H1 (cell line): ENCODE measurements around the gene GMPPA. TPM values are rescaled to one million over a fixed set of nuclear protein-coding genes. Genes with fewer than 3 reads are reported as not detected.

ENCODE experiments used
- CTCF ChIA-PET: fragments of 300-600 bp; sonication (Branson Sonifier 250); formaldehyde crosslinking; loops from one replicate; lab custom pipeline; 2021; ENCODE audit not compliant: partially characterized antibody; lab: Charles Lee
- POLR2A ChIA-PET: fragments of 300-600 bp; sonication (Branson Sonifier 250); formaldehyde crosslinking; loops from one replicate; lab custom pipeline; 2021; ENCODE audit warnings: inconsistent platforms; ENCODE audit not compliant: partially characterized antibody; lab: Charles Lee
- DNase-seq, 2 experiments: peaks; one replicate each; pipeline versions ENCODE4 v3.0.0 to v3.0.0-alpha.2; 2010 to 2022; ENCODE audit warnings: low spot score in 2 of 2, low read depth in 1 of 2, mixed read lengths in 1 of 2
- FAIRE-seq: peaks from 2 replicates; lab custom pipeline; 2011; peaks lifted over from hg19 to GRCh38; lab: Jason Lieb, UNC
- H2AFZ ChIP-seq: 2 replicates; pipeline ENCODE4 v1.8.1; 2012; ENCODE audit warnings: low read length, inconsistent platforms
- H2AK5ac ChIP-seq: 2 replicates; pipeline ENCODE4 v1.6.1; 2013; ENCODE audit warnings: low read depth, low read length
- H2BK120ac ChIP-seq: replicated peaks from 2 replicates; pipeline ENCODE3; 2013; ENCODE audit warnings: low read depth, low read length, inconsistent platforms
- H2BK12ac ChIP-seq: 2 replicates; pipeline ENCODE4 v1.6.1; 2013; ENCODE audit warnings: low read depth, low read length
- H2BK15ac ChIP-seq: 2 replicates; pipeline ENCODE4 v1.6.1; 2013; ENCODE audit warnings: low read length
- H2BK20ac ChIP-seq: 2 replicates; pipeline ENCODE4 v1.6.1; 2013; ENCODE audit warnings: low read length
- H2BK5ac ChIP-seq: 2 replicates; pipeline ENCODE4 v1.6.1; 2013; ENCODE audit warnings: low read depth, low read length
- H3K14ac ChIP-seq: 2 replicates; pipeline ENCODE4 v1.6.1; 2013; ENCODE audit warnings: inconsistent platforms; ENCODE audit not compliant: insufficient read length
- H3K18ac ChIP-seq: 2 replicates; pipeline ENCODE4 v1.6.1; 2013; ENCODE audit warnings: low read length; ENCODE audit errors: extremely low read depth
- H3K23ac ChIP-seq: 2 replicates; pipeline ENCODE4 v1.6.1; 2013; ENCODE audit warnings: inconsistent platforms; ENCODE audit not compliant: insufficient read length
- H3K23me2 ChIP-seq: 2 replicates; pipeline ENCODE4 v1.6.1; 2013; ENCODE audit warnings: low read depth, low read length
- H3K27ac ChIP-seq: 2 replicates; pipeline ENCODE4 v1.6.1; 2011; ENCODE audit warnings: low read depth, low read length, inconsistent platforms
- H3K27me3 ChIP-seq, 4 experiments: replicated peaks in 1 of 4; 1 replicate in 1 of 4; 2 replicates in 3 of 4; pipeline versions ENCODE4 v1.6.1 to v1.8.1; 2011 to 2013; ENCODE audit warnings: low read length in 3 of 4, mild to moderate bottlenecking in 3 of 4, inconsistent platforms in 2 of 4, mixed read lengths in 2 of 4, moderate library complexity in 1 of 4; ENCODE audit not compliant: control insufficient read depth in 3 of 4, insufficient read depth in 3 of 4; ENCODE audit errors: extremely low read depth in 1 of 4
- H3K36me3 ChIP-seq, 4 experiments: 2 replicates each; pipeline versions ENCODE4 v1.6.1 to v1.8.1; 2011 to 2013; ENCODE audit warnings: mild to moderate bottlenecking in 4 of 4, low read length in 3 of 4, moderate library complexity in 2 of 4, control low read depth in 1 of 4, inconsistent platforms in 1 of 4; ENCODE audit not compliant: insufficient read depth in 4 of 4, control insufficient read depth in 2 of 4
- H3K4ac ChIP-seq: replicated peaks from 2 replicates; pipeline ENCODE3; 2013; ENCODE audit warnings: low read length, low read depth, mixed read lengths, inconsistent platforms; ENCODE audit not compliant: insufficient read length
- H3K4me1 ChIP-seq, 4 experiments: replicated peaks in 1 of 4; 1 replicate in 1 of 4; 2 replicates in 3 of 4; pipeline versions ENCODE4 v1.6.1 to v1.8.1; 2011 to 2013; ENCODE audit warnings: low read length in 3 of 4, inconsistent platforms in 2 of 4, mixed read lengths in 1 of 4; ENCODE audit not compliant: insufficient read depth in 4 of 4, control insufficient read depth in 3 of 4
- H3K4me2 ChIP-seq, 2 experiments: 2 replicates each; pipeline versions ENCODE4 v1.6.1 to v1.8.1; 2011 to 2013; ENCODE audit warnings: low read depth in 2 of 2, low read length in 2 of 2, control low read depth in 1 of 2, inconsistent platforms in 1 of 2, mild to moderate bottlenecking in 1 of 2; ENCODE audit not compliant: insufficient read depth in 1 of 2
- H3K4me3 ChIP-seq, 4 experiments: fragments of 200-600, 300-600 bp in 1 of 4; sonication (generic), shearing (Covaris generic), sonication (Bioruptor Twin) in 1 of 4; 2 replicates each; pipeline versions ENCODE4 v1.5.1 to v1.8.1; 2011 to 2016; ENCODE audit warnings: low read length in 4 of 4, low read depth in 3 of 4, control low read depth in 2 of 4, inconsistent platforms in 2 of 4, mild to moderate bottlenecking in 2 of 4, mixed read lengths in 1 of 4, moderate library complexity in 1 of 4; ENCODE audit not compliant: insufficient read depth in 2 of 4; ENCODE audit errors: extremely low read depth in 1 of 4
- H3K56ac ChIP-seq: replicated peaks from 2 replicates; pipeline ENCODE3; 2013; ENCODE audit warnings: low read depth, mild to moderate bottlenecking, mixed read lengths, low read length, inconsistent platforms; ENCODE audit not compliant: insufficient read length
- H3K79me1 ChIP-seq: 2 replicates; pipeline ENCODE4 v1.6.1; 2013; ENCODE audit warnings: low read depth, low read length, control low read depth
- H3K79me2 ChIP-seq, 2 experiments: 2 replicates each; pipeline versions ENCODE4 v1.6.1 to v1.8.1; 2012 to 2013; ENCODE audit warnings: low read length in 2 of 2, mild to moderate bottlenecking in 2 of 2, inconsistent platforms in 1 of 2; ENCODE audit not compliant: insufficient read depth in 2 of 2, control insufficient read depth in 1 of 2
- H3K9ac ChIP-seq, 4 experiments: replicated peaks in 1 of 4; 1 replicate in 1 of 4; 2 replicates in 3 of 4; pipeline versions ENCODE4 v1.6.1 to v1.8.1; 2011 to 2013; ENCODE audit warnings: low read depth in 3 of 4, low read length in 3 of 4, control low read depth in 2 of 4, mild to moderate bottlenecking in 2 of 4, moderate library complexity in 2 of 4, inconsistent platforms in 1 of 4; ENCODE audit errors: extremely low read depth in 1 of 4
- H3K9me3 ChIP-seq, 2 experiments: 2 replicates each; pipeline versions ENCODE4 v1.6.1 to v1.8.1; 2012 to 2013; ENCODE audit warnings: mild to moderate bottlenecking in 2 of 2, moderate library complexity in 2 of 2, control low read depth in 1 of 2, inconsistent platforms in 1 of 2, low read depth in 1 of 2, low read length in 1 of 2, mixed read lengths in 1 of 2; ENCODE audit not compliant: insufficient read depth in 2 of 2
- H4K20me1 ChIP-seq, 2 experiments: replicated peaks in 1 of 2; 2 replicates each; pipeline versions ENCODE3 to v1.8.1; 2011 to 2013; ENCODE audit warnings: inconsistent platforms in 2 of 2, low read length in 2 of 2, mild to moderate bottlenecking in 1 of 2; ENCODE audit not compliant: insufficient read depth in 2 of 2, control insufficient read depth in 1 of 2
- H4K5ac ChIP-seq: 2 replicates; pipeline ENCODE4 v1.6.1; 2013; ENCODE audit warnings: low read length, low read depth, mixed read lengths, inconsistent platforms; ENCODE audit not compliant: insufficient read length
- H4K8ac ChIP-seq: 2 replicates; pipeline ENCODE4 v1.8.0; 2013; ENCODE audit warnings: mild to moderate bottlenecking, moderate library complexity, low read length, inconsistent platforms; ENCODE audit not compliant: insufficient read depth; ENCODE audit errors: extremely low read depth
- H4K91ac ChIP-seq: replicated peaks from 2 replicates; pipeline ENCODE3; 2013; ENCODE audit warnings: low read length, mixed read lengths, inconsistent platforms; ENCODE audit not compliant: insufficient read length
- ASH2L ChIP-seq: fragments of 200-600, 300-600 bp; sonication (generic); IDR thresholded peaks from one replicate; pipeline ENCODE4 v1.7.1; 2017; ENCODE audit warnings: low read length
- BRCA1 ChIP-seq: IDR thresholded peaks from 2 replicates; pipeline ENCODE4 v1.6.1; 2012; ENCODE audit warnings: low read depth, low read length, improper control_type of control experiment
- CTBP2 ChIP-seq: IDR thresholded peaks from 2 replicates; pipeline ENCODE4 v1.7.0; 2011; ENCODE audit warnings: borderline replicate concordance, mild to moderate bottlenecking, moderate library complexity, mixed read lengths, low read length; ENCODE audit not compliant: insufficient read depth, insufficient read length
- EGR1 ChIP-seq: IDR thresholded peaks from 2 replicates; pipeline ENCODE4 v1.6.1; 2011; ENCODE audit warnings: low read depth, low read length, borderline replicate concordance
- KDM5A ChIP-seq: fragments of 200-600 bp; IDR thresholded peaks from 2 replicates; pipeline ENCODE4 v1.7.1; 2012; ENCODE audit warnings: mild to moderate bottlenecking, low read length, inconsistent platforms, mixed read lengths
- NRF1 ChIP-seq: IDR thresholded peaks from 2 replicates; pipeline ENCODE4 v1.6.1; 2011; ENCODE audit warnings: mild to moderate bottlenecking, low read depth, low read length, improper control_type of control experiment
- RAD21 ChIP-seq, 2 experiments: IDR thresholded peaks in 1 of 2; conservative IDR thresholded peaks in 1 of 2; 2 replicates each; pipeline ENCODE4 v1.6.1; 2011; ENCODE audit warnings: low read depth in 2 of 2, low read length in 2 of 2, improper control_type of control experiment in 1 of 2, inconsistent platforms in 1 of 2, mild to moderate bottlenecking in 1 of 2, moderate library complexity in 1 of 2
- RBBP5 ChIP-seq: IDR thresholded peaks from 2 replicates; pipeline ENCODE4 v1.7.1; 2012; ENCODE audit warnings: low read depth, mild to moderate bottlenecking, inconsistent platforms, low read length, moderate library complexity, borderline replicate concordance
- RNF2 ChIP-seq: fragments of 200-900, 300-1000 bp; sonication (generic); IDR thresholded peaks from 2 replicates; pipeline ENCODE4 v1.7.1; 2016; ENCODE audit warnings: borderline replicate concordance, low read depth, mild to moderate bottlenecking, antibody characterized with exemption, low read length; ENCODE audit not compliant: poor library complexity, severe bottlenecking; ENCODE audit errors: missing control alignments
- TAF7 ChIP-seq: optimal IDR thresholded peaks from 2 replicates; pipeline ENCODE3; 2011; ENCODE audit warnings: low read depth, mild to moderate bottlenecking, inconsistent platforms, low read length, moderate library complexity, borderline replicate concordance
- YY1 ChIP-seq: IDR thresholded peaks from 2 replicates; pipeline ENCODE4 v1.6.1; 2011; ENCODE audit warnings: low read depth, mild to moderate bottlenecking, low read length
- WGBS, 2 experiments: shearing (Covaris generic) in 1 of 2; methylation state at CpG; one replicate each; pipeline versions ENCODE4 v1.1.6 to v1.1.7; 2013 to 2015; ENCODE audit warnings: low lambda C conversion rate in 2 of 2, mixed read lengths in 2 of 2, inconsistent platforms in 1 of 2, low coverage in 1 of 2, missing lambda C conversion rate in 1 of 2; ENCODE audit not compliant: insufficient replicate concordance in 2 of 2, insufficient coverage in 1 of 2, insufficient read length in 1 of 2; ENCODE audit errors: extremely low coverage in 1 of 2, missing lambda C conversion rate in 1 of 2; 5-methylcytosine and 5-hydroxymethylcytosine counted together
- polyA plus RNA-seq, 7 experiments: library from polyadenylated mRNA; depleted of rRNA in 3 of 7; stranded (reverse) in 5 of 7; unstranded in 2 of 7; fragments of >200 nt in 5 of 7; fragments of 200-250 nt in 2 of 7; gene quantifications; 1 replicate in 5 of 7; 2 replicates in 1 of 7; 4 replicates in 1 of 7; pipeline versions ENCODE4 v1.2.1 to v1.2.3, GENCODE V29; 2011 to 2013; ENCODE audit warnings: missing spikeins in 2 of 7, mixed read lengths in 2 of 7
- total RNA-seq: library from RNA; stranded (reverse); fragmentation: NEBNext Ultra II Directional; extraction: Animal tissue kit (Norgen Biotek cat#: 25700); gene quantifications from 2 replicates; pipeline ENCODE4 v1.2.1, GENCODE V29; 2021

The GMPPA gene
- total and polyA plus RNA-seq, 2 of the 8 experiments (the other 6 are each of a cell fraction or from before 2014, with no cell fraction given), result 34.3 to 98.8 TPM

DNA sequence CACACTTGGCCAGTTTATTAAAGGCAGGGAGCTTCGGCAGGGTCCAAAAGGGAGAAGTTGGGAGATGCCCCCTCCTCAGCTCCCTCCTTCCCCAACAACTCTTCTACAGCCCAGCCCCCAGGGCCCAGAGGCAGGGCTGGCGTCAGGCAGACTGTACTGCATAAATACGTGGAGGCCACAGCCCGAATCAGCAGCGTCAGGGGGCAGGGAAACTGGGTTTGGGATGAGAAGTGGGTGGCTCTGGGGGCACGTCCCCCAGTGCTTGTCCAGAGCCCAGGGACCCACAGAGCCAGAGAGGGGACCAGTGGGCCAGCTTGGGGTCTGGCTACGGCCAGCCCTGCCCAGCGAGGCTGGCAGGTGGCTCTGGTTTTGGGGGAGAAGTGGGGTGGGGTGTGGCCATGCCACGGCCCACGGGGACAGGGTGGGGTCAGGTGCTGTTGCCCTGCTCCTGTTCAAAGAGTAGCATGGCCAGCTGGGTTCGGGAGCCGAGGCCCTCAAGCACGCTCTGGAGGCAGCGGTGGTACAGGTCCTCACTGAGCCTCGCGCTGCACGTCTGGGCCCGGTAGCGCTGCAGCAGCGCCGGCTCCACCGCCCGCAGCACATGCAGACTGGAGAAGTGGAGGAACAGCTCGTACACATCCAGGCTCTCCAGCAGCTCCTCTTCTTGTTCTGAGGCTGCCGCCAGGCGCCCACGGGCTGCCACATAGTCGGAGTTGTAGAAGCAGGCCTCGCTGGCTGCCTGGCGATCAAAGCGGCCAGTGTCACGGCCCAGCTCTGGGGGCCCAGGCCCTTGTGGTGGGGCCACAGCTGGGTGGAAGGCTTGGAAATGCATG is 40.5 kb downstream of the GMPPA start:
- no peak overlapping the region for H2AK5ac ChIP-seq
- DNase-seq, result no peak
- H3K4ac ChIP-seq, result no peak overlapping the region
- no peak overlapping the region for H3K4me3 ChIP-seq
- H3K18ac ChIP-seq, result no peak overlapping the region
- H3K27ac ChIP-seq, result no peak overlapping the region
- no peak overlapping the region for H4K5ac ChIP-seq
- no peaks in the 10 kb centered on the region; a peak in 1 of 7 replicates for H3K27me3 ChIP-seq
- ChIA-PET POLR2A (interaction anchor here (1.3 to 5.4 kb wide), 3 partner anchors 18 to 58 kb away, joined by 3 to 23 read pairs (median 6); partner anchors contain the start of gene STK11IP), CTCF (interaction anchor here (0.9 to 113.1 kb wide), 16 partner anchors 18 to 151 kb away, joined by 3 to 7248 read pairs (median 10); partner anchors contain the start of genes ASIC4, DES, GMPPA and SPEG)
- no peak overlapping the region for H3K4me2 ChIP-seq
- H3K36me3 ChIP-seq, result peaks cover 4 to 22% (median 12%) of the 10 kb centered on the region in 4 experiments; a peak in 6 of 8 replicates
- peaks cover 0 to 6% of the 10 kb centered on the region in 2 experiments; a peak in 1 of 4 replicates for H3K79me2 ChIP-seq
- H3K9ac ChIP-seq, result no peak overlapping the region
- H4K8ac ChIP-seq, result no peak overlapping the region
- no peak overlapping the region for H2AFZ ChIP-seq
- no peak overlapping the region for H3K56ac ChIP-seq
- H2BK20ac ChIP-seq, result no peak overlapping the region
- H2BK5ac ChIP-seq, result no peak overlapping the region
- H3K23me2 ChIP-seq, result peaks cover 11% of the 10 kb centered on the region; the same call in 1 of the 2 replicates
- no peak for FAIRE-seq
- no peak overlapping the region for H3K23ac ChIP-seq
- H4K20me1 ChIP-seq, result peaks cover 10 to 11% of the 10 kb centered on the region in 2 experiments
- H3K79me1 ChIP-seq, result peaks cover 4% of the 10 kb centered on the region; the same call in 1 of the 2 replicates
- WGBS, 2 experiments, result 89% methylated on average over 32 of the region's 32 CpGs; no CpG with 5 or more reads in 1 of the 2 experiments
- no peak overlapping the region for H2BK12ac ChIP-seq
- H4K91ac ChIP-seq, result no peak overlapping the region
- no peak overlapping the region for H2BK120ac ChIP-seq
- H3K4me1 ChIP-seq, result peaks cover 5 to 25% (median 16%) of the 10 kb centered on the region in 4 experiments
- no peak overlapping the region for H2BK15ac ChIP-seq
- H3K14ac ChIP-seq, result no peak overlapping the region
- H3K9me3 ChIP-seq, result no peaks in the 10 kb centered on the region
- TF ChIP-seq RAD21 (IDR thresholded peaks at IDR 0.05 in 1 of 2, conservative IDR thresholded peaks at IDR 0.05 in 1 of 2; ENCODE audit: low read depth in 2 of 2, low read length in 2 of 2) (no peak), YY1 (no peak), BRCA1 (no peak), ASH2L (no peak), KDM5A (no peak), RNF2 (no peak), EGR1 (no peak), CTBP2 (no peak), NRF1 (no peak), TAF7 (no peak), RBBP5 (no peak)
